ENCODE data around the gene PLAAT5.

DNA sequence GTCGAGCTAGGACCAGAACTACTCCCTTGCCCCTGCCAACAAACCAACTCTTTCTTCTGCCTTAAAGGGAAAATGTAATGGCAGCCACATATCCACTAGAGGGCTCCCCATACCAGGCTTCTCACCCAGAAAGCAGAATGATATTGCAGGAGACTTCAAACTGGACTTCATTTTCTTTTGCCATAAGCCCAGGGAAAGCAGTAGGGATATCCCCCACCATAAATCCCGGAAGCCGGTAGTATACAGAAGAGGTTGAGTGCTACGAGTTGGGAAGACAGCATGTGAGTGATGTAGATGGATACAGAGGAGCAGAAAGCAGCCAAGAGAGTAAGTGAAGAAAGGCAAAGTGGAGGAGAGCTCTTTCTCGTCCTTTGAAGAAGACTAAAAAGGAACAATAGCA is 12.1 kb downstream of the PLAAT5 start:
- peak; percentile 82 to 96 (median 90) for TF ChIP-seq CTCF (IDR thresholded peaks at IDR 0.05)
- TF ChIP-seq POLR2A (IDR thresholded peaks at IDR 0.05) = no peak
